GM21526 (cell line): ENCODE results near the gene ABCG5.

Experiments
- ATAC-seq: cut with Tn5 transposase; IDR thresholded peaks from one replicate; pipeline ENCODE4 v1.9.1; 2021; ENCODE audit warnings: moderate library complexity; ENCODE audit not compliant: unreplicated experiment, low FRiP score

Gene ABCG5

DNA sequence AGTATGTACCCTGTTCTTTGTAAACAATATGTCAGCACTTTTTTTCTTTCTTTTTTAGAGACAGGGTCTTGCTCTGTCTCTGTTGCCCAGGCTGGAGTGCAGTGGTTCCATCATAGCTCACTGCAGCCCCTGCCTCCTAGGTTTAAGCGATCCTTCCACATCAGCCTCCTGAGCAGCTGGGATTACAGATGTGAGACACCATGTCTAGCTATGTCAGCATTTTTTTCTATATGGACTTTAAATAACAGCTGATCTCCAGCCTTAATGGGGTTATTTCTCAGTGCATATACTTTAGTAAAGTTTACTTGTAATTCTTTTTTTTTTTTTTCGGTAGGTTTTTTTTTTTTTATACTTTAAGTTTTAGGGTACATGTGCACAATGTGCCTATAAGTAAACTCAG lies 26.6 kb downstream of the ABCG5 start:
- ATAC-seq, result no peak

DNA sequence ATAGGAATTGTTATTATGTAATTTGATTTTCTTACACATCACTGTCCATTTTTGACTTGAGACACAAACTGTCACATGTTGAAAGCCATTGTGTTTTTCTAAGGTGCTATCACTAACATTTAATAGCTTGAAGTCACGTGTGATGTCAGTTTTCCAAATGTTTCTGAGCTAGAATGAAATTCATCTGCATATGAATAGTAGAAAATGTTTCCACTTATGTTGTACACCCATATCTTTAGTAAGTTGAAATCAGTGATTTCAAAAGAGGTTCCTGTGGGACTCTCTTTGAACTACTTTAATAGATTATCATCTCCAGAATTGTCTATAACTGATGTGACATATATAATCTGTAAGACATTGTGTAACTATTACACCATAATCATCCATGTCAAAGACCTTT lies 27.8 kb downstream of the ABCG5 start:
- no peak for ATAC-seq

DNA sequence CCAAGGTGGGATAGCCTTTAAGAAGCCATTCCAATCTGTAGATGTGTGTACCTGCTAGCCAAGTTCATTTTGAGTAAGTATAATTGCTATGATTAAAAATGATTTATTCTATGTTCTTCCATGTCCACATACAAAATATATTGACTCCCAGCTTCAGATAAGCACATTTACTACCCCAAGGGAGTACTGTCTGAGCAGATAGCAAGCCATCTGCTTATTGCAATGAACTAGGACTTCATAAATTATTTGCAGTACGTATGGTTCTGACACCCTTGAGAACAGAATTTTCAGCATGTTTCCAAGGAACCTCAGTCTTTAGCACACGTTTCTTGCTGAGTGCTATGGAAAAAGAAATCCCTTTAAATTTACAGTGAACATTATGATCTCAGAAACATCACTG lies 28.2 kb downstream of the ABCG5 start:
- ATAC-seq, result no peak

DNA sequence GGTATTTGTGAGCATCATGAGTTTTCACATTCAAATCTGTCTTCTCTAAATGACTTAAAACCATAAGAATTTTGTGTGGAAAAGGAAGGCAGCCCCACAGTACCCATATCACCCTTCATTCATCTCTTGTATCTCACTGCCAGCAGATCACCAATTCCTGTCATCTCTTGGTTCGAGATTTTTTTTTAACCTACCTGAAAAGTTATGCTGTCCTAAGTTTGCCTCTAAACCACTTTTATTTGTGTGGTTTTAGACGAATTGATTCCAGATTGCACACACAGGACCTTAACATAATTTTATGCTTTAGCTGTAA lies 32.0 kb downstream of the ABCG5 start:
- no peak for ATAC-seq

DNA sequence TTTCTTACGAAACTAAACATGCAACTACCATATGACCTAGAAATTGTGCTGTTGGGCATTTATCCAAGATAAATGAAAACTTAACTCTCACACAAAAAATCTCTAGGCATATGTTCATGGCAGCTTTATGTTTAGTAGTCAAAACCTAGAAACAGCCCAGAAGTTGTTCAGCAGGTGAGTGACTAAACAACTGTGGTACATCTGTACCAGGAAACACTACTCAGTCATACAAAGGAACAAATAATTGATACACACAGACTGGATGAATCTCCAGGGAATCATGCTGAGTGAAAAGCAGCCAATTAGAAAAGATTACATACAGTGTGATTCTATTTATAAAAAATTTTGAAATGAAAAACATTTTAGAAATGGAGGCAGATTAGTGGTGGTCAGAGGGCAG lies 35.5 kb downstream of the ABCG5 start:
- ATAC-seq, result no peak

DNA sequence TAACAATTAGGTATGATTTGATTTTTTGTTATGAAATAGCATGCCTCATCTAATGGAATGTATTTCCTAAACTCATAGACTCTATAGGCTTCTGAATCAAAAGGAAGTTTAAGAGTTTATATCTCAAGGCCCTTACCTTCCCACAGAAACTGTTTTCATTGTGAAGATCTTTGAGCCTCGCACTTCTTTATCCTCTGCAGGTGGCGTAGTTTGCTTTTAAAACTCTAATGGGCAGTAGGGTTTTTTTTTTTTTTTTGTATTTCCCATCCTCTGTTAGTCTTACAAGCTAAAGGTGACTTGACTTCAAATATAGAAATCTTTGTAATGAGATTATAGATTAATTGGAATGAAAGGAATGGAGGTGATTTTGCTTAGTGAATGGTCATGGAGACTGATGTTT lies 36.5 kb downstream of the ABCG5 start:
- ATAC-seq, result no peak

DNA sequence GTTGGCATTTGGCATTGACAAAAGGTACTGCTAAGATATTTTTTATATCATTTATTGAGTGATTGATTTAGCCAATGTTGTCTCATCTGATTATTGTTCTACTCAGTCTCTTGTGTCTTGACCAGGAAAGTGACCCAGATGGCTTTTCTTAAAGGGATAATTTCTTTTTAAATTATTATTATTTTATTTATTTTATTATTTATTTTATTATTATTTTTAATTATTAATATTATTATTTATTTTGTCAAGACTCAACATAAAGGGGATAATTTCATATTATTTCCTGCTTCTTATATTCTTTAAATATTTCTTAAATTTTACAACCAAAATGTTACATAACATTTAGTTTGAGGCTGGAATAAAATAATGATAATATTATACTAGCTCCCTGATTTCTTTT lies 37.7 kb downstream of the ABCG5 start:
- no peak for ATAC-seq

DNA sequence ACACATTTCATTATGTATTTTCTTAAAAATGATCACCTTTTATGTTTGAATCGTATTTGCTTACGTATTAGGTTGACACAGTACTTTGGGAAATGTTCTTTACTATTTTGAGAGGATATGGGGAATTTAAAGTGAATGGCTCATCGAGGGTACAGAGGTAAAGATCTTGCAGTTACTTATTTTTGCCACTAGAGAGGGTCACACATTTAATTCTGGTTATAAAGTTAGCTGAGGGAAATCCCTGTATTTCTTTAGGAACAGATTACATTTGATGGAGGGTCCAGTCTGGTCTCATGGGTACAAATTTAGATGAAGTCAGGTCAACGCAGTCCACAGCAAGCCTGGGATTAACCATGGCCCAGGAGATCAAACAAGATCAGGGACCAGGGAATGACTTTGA lies 40.3 kb downstream of the ABCG5 start:
- ATAC-seq, result no peak

DNA sequence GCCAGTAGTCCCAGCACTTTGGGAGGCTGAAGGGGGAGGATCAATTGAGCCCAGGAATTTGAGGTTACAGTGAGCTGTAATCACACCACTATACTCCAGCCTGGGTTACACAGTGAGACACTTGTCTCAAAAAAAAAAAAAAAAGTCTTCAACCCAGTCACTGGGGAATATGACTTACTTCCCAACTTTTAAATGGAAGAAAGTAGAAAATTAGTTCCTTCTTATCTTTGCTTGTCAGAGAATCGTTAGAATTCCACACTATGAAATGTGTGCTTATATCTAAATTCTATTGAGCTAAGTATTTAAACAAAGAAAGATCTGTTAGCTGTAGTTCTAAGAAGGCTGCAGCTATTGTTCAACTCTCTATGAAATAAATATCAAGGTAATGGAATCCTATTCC lies 42.4 kb downstream of the ABCG5 start:
- ATAC-seq, result no peak

DNA sequence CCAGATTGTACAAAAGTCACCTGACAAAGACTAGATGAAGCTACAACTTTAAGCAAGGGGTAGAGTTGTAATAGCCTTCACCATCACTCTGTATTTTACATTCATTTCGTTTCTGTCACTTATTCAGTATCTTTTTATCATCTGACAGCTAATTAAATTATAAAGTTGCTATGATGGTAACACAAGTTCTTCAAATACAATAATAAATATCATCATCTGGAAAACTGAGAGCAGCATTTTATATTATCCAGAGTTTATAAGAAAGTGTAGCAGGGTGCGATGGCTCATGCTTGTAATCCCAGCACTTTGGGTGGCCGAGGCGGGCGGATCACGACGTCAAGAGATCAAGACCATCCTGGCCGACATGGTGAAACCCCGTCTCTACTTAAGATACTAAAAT lies 43.7 kb downstream of the ABCG5 start:
- ATAC-seq, result no peak

DNA sequence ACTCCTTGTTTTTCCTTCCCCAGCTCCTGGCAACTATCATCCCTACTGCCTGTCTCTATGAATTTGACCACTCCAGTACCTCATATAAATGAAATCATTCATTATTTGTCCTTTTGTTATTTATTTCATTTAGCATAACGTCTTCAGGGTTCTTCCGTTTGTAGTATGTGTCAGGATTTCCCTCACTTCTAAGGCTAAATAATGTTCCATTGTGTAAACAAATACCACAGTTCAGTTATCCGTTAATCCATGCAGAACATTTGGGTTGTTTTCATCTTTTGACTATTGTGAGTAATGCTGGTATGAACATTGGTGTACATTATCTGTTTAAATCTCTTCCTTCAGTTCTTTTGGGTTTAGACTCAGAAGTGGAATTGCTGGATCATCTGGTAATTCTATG lies 46.0 kb downstream of the ABCG5 start:
- no peak for ATAC-seq

DNA sequence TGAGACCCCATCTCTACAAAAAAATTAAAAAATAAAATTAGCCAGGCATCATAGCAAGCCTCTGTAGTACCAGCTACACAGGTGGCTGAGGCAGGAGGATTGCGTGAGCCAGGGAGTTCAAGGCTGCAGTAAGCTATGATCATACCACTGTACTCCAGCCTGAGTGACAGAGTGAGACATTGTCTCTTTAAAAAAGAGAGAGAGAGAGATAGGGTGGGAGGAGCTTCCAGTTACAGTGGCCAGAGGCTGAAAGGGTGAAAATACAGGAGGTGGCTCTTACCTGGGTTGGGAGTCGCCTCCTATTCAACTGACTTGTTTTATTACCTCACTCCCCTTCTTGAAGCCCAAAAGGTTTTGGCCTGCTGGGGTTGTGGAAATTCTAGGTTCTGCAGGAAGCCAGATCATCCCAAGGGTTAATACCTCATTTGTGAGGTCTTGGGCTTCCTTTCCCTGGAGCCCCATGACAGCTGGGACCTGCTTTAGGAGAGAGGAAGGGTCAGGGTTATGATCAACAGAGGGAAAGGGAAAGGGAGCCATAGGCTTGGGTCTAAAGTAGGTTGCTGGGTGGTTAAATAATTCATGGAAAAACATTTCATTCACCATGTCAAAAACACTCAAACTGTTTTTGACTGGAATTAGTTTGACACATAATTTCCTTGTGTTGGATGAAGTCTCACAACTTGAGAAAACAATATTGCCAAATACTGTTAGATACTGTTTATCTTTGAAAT lies 47.4 kb downstream of the ABCG5 start:
- no peak for ATAC-seq

DNA sequence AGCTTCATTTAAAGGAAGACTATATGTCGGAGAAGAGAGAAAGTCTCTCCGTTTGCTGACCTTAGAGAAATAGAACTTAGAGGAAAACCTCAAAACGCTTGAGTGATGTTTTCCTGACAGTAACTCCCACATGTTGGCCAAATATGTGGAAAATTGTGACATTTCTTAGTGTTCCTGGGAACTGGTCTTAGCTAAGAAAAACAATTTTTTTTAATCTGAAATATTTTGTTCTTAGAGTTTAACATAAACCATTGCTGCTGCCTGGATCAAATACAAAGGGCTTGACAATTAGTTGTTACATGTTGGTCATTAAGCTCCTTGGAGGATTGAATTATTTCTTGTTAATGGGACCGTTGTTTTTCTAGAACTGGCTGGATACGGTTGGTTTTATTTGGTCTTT lies 48.5 kb downstream of the ABCG5 start:
- ATAC-seq, result no peak

DNA sequence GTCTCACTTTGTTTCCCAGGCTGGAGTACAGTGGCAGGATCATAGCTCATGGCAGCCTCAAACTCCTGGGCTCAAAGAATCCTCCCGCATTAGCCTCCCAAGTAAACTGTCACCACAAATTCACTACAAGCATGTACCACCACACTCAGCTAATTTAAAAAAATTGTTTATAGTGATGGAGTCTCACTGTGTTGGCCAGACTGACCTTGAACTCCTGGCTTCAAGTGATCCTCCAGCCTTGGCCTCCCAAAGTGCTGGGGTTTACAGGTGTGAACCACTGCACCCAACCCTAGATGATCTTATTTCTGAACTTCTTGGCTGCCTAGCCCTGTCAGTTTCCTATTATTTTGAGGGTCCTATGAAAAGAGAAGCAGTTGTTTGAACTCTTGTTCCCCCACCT lies 50.0 kb downstream of the ABCG5 start:
- no peak for ATAC-seq

DNA sequence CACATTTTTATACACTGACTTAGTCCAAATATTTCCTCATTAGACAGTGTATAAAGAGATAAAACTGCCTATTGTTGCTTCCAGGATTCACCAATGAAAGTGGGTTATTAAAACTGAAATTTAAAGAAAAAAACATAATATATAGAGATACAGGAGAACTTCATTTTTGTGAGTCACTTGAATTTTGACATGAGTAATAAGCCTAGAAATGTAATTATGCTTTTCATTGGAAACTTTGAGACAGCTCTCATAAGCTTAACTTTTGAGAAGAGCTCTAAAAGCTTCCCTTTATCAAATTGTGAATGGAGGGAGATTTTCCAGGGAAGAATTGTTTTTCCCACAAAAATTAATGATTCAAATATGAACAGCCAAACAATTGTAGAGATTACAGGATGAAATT lies 50.7 kb downstream of the ABCG5 start:
- ATAC-seq, result no peak

DNA sequence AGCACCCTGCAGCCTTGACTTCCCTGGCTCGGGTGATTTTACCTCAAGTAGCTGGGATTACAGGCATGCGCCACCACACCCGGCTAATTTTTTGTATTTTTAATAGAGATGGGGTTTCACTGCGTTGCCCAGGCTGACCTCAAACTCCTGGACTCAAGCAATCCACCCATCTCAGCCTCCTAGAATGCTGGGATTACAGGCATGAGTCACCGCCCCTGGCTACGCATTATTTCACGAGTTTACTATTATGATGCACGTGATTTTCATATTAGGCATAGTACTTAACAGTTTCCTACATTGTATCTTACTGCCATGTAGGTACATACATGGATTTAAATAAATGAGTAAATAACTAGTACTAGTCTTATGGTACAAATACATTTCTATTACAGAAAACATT lies 60.4 kb downstream of the ABCG5 start:
- ATAC-seq, result no peak

DNA sequence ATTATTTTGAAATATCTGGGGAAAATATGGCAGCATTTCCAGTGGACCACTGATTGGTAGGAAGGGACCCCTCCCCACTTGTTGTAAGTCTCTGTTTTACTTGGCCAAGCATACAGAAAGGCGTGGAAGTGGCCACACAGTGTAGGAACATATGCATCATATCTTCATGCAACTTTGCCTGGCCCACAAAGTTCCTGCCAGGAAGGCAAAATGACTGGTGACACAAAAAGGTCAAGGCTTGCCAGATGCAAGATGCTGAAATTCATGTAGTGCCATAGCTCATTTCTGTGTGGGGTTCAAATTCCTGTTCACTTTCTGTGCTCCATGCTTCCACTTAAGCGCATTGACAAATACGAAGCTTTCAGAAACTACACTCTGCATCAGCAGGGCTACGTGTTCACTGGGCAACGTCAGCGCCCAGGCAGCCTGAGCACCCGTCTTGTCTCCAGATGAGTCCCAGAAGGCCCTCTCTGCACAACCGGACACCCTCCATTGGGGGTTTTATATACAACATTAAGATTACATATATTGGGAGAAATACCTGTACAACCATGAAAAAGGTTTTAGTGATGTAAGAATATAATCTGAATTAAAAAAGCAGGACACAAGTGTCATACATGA lies 61.2 kb downstream of the ABCG5 start:
- ATAC-seq, result no peak

DNA sequence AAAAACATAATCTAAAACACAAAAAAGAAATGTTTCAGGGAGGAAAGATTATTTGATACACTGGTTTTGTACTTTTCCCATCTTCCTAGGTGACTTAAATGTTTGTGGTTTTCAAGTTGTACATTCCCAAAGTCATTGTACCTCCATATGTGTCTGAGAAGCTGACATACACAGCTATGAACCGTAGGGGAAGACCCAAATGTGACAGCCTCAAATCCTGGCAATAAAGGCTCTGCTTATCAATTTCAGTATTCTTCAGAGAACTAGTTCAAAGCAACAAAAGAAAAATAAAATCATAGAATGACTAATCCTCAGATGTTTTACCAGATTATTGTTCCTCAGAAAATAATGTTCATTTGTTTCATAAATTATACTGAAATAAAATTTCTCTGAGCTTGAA lies 62.3 kb downstream of the ABCG5 start:
- no peak for ATAC-seq

DNA sequence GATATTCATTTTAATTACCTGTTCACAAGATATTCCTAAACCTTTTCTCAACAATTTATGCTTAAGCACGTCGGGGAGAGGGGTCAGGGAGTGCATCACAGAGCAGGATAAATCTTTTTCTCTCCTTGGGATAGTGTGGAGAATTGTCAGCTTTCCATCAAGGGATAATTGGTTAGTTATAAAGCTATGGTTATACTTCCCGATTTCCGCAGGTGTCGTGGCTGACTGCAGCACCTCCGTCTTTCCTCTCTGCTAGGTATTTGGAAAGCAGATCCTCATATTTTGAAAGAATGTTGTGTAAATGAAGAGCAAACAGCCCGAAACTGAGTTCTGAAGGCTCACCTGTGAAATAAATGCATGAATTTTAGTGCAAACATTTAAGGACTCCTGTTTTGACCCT lies 64.0 kb downstream of the ABCG5 start:
- ATAC-seq, result no peak

DNA sequence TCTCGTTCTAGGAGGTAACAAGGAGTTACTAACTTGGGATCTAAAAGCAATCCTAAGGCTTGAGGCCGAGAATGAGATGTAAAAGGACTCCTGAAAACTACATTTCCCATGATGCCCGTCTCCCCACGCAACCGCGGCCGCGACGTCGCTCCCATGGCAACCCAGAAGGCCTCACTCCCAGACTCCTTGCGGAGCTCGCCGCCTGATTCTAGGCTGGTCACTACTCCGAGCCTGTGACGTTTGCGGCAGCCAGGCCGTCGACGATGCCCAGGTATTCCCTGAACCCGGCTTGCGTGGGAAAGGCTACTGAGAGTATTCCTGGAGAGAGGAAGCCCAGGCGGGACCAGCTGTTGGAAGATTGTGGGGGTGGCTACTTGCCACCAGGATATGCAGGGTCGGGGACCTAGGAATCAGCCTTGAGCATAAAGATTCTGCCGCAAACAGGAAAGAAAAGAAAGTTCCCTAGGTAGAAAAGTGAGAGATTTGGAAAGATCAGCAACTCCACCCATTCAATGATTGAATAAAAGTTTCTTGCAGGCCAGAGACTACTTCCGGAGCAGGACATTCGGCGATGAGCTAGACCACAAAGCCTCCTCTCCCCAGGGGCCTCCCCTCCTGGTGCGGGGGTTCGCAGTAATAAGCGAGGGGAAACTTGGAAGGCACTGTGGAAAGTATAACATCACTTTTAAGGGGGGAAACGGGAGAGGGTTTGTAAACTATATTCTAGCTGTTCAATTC lies 64.6 kb downstream of the ABCG5 start, which contains the start of gene DYNC2LI1:
Gene DYNC2LI1, plus strand, starts transcription at position 164 of the 738 bp plus-strand sequence. Its CDS starts 100 bp downstream, at position 264.
- ATAC-seq, result peak; percentile 96

DNA sequence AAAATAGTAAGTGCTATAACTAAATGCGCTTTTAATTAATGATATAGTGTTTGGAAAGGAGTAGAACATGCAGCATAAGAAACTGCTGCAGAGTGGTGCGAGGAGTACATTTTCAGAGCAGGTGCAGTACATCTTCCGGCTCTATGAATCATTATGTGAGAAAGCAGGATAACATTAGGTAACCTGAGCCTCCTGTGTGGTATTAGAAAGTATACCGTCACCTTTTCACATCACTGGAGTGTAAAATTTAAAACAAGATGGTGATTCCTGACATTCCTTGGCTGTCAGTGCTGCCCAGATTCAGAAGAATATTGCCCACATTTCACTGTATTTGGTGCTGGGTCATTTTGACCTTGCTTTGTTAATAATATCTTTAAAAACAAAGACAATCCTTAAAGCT lies 72.6 kb downstream of the ABCG5 start:
- no peak for ATAC-seq
